ENCODE data around the gene POU2F1. TPM values are rescaled to one million over a fixed set of nuclear protein-coding genes. Genes with fewer than 3 reads are reported as not detected.

The POU2F1 gene
- total RNA-seq, 5 donors from 2014 or later (not counting 1 experiment from before 2014, with no cell fraction given) = 15.1 to 34.5 (median 22.6) TPM

DNA sequence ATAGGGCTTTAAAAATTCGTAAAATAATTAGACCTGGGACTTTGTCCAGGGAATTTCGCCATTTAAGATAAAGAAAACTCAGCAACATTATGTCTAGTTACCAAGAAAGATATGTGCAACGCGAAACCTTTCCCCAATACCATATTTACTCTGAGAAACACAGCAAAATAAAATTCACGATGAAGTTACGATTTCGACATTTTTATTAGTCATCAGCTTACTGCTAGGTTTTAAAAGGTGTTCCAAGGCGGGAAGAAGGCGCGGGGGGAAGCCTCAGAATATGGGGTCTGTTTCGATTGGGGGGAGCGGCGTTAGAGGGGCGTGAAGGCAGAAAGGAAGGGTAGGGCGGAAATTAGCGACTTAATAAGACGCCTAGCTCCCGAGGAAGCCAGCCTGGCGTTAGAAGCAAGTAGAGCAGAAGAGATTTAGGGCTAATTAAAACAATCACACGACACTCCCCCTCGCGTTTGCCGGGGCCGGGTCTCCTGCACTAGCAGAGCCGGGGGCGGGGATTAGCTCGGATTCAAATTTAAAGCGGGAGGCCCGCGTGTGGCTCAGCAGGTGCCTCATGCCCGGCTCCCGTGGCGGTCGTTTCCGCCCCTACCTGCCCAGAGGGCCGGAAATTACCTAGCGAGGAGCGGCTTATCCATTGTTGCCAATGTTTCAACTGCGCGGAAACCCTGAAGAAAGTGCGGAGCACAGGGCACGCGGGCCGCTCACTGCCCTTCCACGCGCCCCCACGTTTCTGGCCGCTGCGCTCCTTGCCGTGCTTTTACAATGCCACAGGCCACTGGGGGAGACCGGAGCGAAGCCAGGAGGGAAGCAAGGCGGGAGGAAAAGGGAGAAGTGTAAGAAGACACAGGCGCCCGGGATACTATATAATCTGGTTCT is 795 bp upstream of the POU2F1 start:
- H3K9me3 ChIP-seq = no peaks in the 10 kb centered on the region

DNA sequence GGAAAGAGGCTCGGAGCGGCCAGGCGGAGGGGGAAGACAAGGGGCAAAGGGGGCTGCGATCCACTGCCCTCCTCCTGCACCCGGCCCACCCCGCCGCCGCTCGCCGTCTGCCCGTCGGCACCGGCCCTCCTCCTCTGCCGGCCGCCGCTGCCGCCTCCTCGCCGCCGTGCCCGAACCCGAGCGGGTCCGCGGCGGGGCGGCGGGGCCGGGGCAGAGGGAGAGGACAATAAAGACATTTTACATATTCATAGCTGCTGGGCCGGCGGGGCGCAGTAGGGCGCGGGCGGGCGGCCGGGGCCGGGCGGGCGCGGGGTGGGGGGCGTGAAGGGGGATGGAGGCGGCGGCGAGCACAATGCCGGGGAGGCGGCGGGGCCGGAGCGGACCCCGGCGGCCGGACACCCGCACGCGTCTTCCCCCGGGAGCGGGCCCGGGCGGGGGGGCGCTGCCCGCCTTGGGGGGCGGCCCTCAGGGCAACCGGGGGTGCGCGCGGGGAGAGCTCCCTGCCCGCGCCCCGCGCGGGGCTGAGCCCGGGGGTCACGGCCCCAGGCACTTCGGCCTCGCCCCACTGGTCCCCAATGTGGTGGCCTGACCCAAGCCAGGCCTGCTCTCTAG is 546 bp downstream of the POU2F1 start:
- H3K27ac Mint-ChIP-seq = peak overlapping the region; percentile 83 to 88
- H3K4me1 Mint-ChIP-seq = peaks cover 40 to 49% (median 43%) of the 10 kb centered on the region in 3 donors
- peak in 3 of 4 experiments; percentile 2 to 6 (median 3) for ATAC-seq (replicated peaks in 1 of 4)
- H3K36me3 ChIP-seq (ENCODE audit: control insufficient read depth in 2 of 2, extremely low read depth in 1 of 2, insufficient read depth in 1 of 2, low read length in 1 of 2) = no peaks in the 10 kb centered on the region
- DNase-seq = peak in 13 of 35 experiments; percentile 0 to 25 (median 6)
- H3K27me3 ChIP-seq (replicated peaks in 1 of 2; ENCODE audit: control insufficient read depth in 2 of 2, extremely low read depth in 1 of 2, insufficient read depth in 2 of 2, low read length in 1 of 2) = no peaks in the 10 kb centered on the region
- CTCF ChIA-PET = interaction anchor here in 1 of 2 donors (0.7 to 2.1 kb wide), 16 partner anchors 10 to 1005 kb away, joined by 3 to 30 read pairs (median 6); partner anchors contain the start of genes CREG1, SFT2D2 and TADA1
- peak overlapping the region; percentile 88 to 98 for H3K4me3 ChIP-seq (ENCODE audit: control insufficient read depth in 1 of 2, extremely low read depth in 1 of 2, low read length in 1 of 2)
- peak overlapping the region; percentile 83 to 94 (median 93) for H3K4me3 Mint-ChIP-seq
- peaks cover 3% of the 10 kb centered on the region for H3K36me3 Mint-ChIP-seq
- H3K9me3 ChIP-seq = no peaks in the 10 kb centered on the region
- peak overlapping the region; percentile 82 for H3K27ac ChIP-seq (ENCODE audit: low read length)
- H3K4me1 ChIP-seq (ENCODE audit: control insufficient read depth in 1 of 2, extremely low read depth in 1 of 2, insufficient read depth in 2 of 2, low read length in 2 of 2) = peaks cover 12 to 19% of the 10 kb centered on the region in 2 experiments
- POLR2A ChIA-PET = interaction anchor here (0.6 to 1.0 kb wide), 8 partner anchors 11 to 493 kb away, joined by 3 to 13 read pairs (median 4); partner anchors contain the start of gene GPA33 (in 1 of the 2)
- 1% methylated on average over 50 of the region's 76 CpGs for WGBS (ENCODE audit: insufficient coverage)
- H3K27me3 Mint-ChIP-seq = no peaks in the 10 kb centered on the region
- H3K9me3 Mint-ChIP-seq = peaks cover 0 to 3% (median 2%) of the 10 kb centered on the region in 3 donors

More for the DNA sequence above, 795 bp upstream of the POU2F1 start:
- peak; percentile 70 to 95 (median 92) for DNase-seq
- H3K27me3 Mint-ChIP-seq = no peaks in the 10 kb centered on the region
- peak overlapping the region; percentile 83 to 94 (median 93) for H3K4me3 Mint-ChIP-seq
- peaks cover 0 to 3% (median 2%) of the 10 kb centered on the region in 3 donors for H3K9me3 Mint-ChIP-seq
- Histone ChIP-seq H3K27ac (ENCODE audit: low read length) (peak overlapping the region; percentile 98), H3K36me3 (ENCODE audit: control insufficient read depth in 2 of 2, extremely low read depth in 1 of 2, insufficient read depth in 1 of 2, low read length in 1 of 2) (no peaks in the 10 kb centered on the region), H3K4me1 (ENCODE audit: control insufficient read depth in 1 of 2, extremely low read depth in 1 of 2, insufficient read depth in 2 of 2, low read length in 2 of 2) (peaks cover 12 to 19% of the 10 kb centered on the region in 2 experiments), H3K27me3 (replicated peaks in 1 of 2; ENCODE audit: control insufficient read depth in 2 of 2, extremely low read depth in 1 of 2, insufficient read depth in 2 of 2, low read length in 1 of 2) (no peaks in the 10 kb centered on the region), H3K4me3 (ENCODE audit: control insufficient read depth in 1 of 2, extremely low read depth in 1 of 2, low read length in 1 of 2) (peak overlapping the region; percentile 88 to 98)
- POLR2A ChIA-PET = interaction anchor here (0.5 to 1.2 kb wide), 29 partner anchors 13 to 1837 kb away, joined by 3 to 10 read pairs (median 3); partner anchors contain the start of genes CD247 (in 1 of the 2), CREG1 (in 1 of the 2), DCAF6 (in 1 of the 2) and GPA33 (in 1 of the 2)
- peak overlapping the region; percentile 97 to 98 for H3K27ac Mint-ChIP-seq
- under 1% methylated on average over 41 of the region's 55 CpGs for WGBS (ENCODE audit: insufficient coverage)
- no peaks in the 10 kb centered on the region for H3K36me3 Mint-ChIP-seq
- ATAC-seq (replicated peaks in 1 of 4) = peak; percentile 59 to 71 (median 62)
- peaks cover 28 to 35% (median 31%) of the 10 kb centered on the region in 3 donors for H3K4me1 Mint-ChIP-seq
- CTCF ChIA-PET = interaction anchor here (0.5 to 2.1 kb wide), 71 partner anchors 8 to 1621 kb away, joined by 3 to 30 read pairs (median 4); partner anchors contain the start of genes CD247 (in 1 of the 2), CREG1 (in 1 of the 2), DCAF6 (in 1 of the 2) and GPA33 (in 1 of the 2)

DNA sequence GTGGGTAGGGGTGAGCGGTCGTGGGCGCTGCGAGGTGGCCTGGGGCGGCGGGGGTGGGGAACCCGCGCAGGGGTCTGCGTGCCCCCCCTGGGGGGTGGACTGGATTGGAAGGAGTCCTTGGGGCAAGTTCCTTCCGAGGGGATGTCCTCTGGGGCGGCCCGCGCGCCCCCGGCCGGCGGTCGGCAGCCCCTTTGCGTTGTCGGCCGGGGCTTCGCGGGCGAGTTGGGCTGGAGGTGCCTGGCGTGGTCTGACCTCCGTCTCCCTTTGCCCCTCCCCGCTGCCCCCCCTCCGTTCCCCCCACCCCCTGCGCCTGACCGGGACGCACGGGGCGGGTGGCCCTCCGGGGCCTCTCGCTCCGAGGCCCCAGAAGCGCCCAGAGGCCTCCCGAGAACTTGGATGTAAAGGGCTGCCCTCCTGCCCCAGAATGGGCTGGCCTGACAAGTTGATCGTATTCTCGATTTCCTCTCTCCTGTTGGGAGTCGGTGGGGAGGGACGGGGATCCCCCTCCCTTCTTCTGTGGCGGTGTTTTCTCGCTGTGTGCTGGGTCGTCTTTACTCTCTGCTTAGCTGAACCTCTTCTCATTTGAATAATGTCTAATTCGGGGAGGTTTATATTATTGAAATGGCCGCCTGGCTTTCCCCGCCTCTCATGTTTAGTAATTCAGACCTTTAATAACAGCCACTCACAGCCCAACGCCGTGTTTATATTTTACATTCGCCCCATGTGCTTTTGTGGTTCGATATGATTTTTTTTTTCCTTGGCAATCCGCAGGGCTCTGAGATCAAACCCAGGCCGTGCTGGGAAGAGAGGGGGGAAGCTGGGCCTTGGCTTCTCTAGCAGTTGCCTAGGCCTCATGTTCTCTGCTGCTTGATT is 1.3 kb downstream of the POU2F1 start:
- peaks cover 12 to 19% of the 10 kb centered on the region in 2 experiments for H3K4me1 ChIP-seq (ENCODE audit: control insufficient read depth in 1 of 2, extremely low read depth in 1 of 2, insufficient read depth in 2 of 2, low read length in 2 of 2)
- H3K27ac Mint-ChIP-seq = peak overlapping the region; percentile 98 to 99
- peak; percentile 31 to 85 (median 54) for DNase-seq
- no peaks in the 10 kb centered on the region for H3K36me3 ChIP-seq (ENCODE audit: control insufficient read depth in 2 of 2, extremely low read depth in 1 of 2, insufficient read depth in 1 of 2, low read length in 1 of 2)
- ATAC-seq (replicated peaks in 1 of 4) = peak; percentile 16 to 44 (median 20)
- CTCF ChIA-PET = interaction anchor here (0.6 to 1.1 kb wide), 5 partner anchors 10 to 331 kb away, joined by 3 to 4 read pairs (median 3); partner anchors contain the start of genes CREG1 (in 1 of the 2) and GPA33 (in 1 of the 2)
- H3K36me3 Mint-ChIP-seq = peaks cover 3% of the 10 kb centered on the region
- peak overlapping the region; percentile 93 to 98 (median 94) for H3K4me3 Mint-ChIP-seq
- POLR2A ChIA-PET = interaction anchor here (0.6 kb wide), 3 partner anchors 53 to 492 kb away, joined by 5 to 13 read pairs (median 9); no protein-coding TSS in a partner anchor
- no peaks in the 10 kb centered on the region for H3K27me3 Mint-ChIP-seq
- H3K4me1 Mint-ChIP-seq = peaks cover 46 to 52% (median 46%) of the 10 kb centered on the region in 3 donors
- H3K9me3 Mint-ChIP-seq = peaks cover 0 to under 1% (median 0%) of the 10 kb centered on the region in 3 donors
- no peaks in the 10 kb centered on the region for H3K9me3 ChIP-seq
- 0% methylated on average over 7 of the region's 54 CpGs for WGBS (ENCODE audit: insufficient coverage)
- H3K27ac ChIP-seq (ENCODE audit: low read length) = peak overlapping the region; percentile 78
- no peaks in the 10 kb centered on the region for H3K27me3 ChIP-seq (replicated peaks in 1 of 2; ENCODE audit: control insufficient read depth in 2 of 2, extremely low read depth in 1 of 2, insufficient read depth in 2 of 2, low read length in 1 of 2)
- peak overlapping the region; percentile 52 to 63 for H3K4me3 ChIP-seq (ENCODE audit: control insufficient read depth in 1 of 2, extremely low read depth in 1 of 2, low read length in 1 of 2)

DNA sequence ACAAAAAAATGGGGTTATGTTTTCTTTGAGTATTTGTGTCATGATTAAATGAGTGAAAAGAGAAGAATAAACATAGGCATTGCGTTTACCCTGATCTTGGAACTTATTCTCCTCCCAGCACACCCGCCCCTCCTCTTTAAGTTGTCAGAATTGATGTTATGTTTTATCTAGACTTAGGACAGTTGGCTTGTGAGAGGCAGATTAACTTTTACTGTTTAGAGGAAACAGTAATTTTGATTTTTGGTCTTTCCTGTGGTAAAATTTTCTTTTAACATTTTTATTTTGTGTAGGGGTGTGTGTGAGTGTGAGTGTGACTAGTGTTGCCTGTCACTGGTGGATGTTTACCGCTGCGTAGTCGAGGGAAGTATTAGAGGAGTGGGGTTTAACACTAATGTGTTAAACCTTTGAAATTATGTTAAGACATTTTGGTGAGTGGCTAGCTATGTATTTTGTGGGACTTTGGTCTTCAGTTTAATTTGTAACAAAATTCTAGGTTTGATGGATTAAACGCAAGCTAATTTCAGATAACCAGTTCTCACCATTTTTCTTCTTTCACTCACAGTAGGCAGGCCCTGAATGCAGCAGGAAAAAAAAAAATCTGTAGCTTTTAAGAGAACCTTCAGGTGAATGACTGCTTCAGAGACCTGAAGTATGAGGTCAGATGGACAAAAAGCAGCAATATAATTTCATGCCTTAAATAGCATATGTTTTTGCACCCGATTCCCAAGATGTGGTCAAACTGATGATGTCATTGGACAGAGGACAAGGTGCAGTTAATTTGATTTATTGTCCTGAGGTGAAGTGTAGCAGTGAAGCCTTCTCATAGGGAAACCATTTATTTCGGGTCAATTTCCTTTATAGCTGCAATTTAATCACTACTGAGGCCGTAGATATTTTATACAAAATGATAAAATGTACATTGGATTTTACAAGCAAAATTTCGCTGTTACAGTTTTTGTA is 2.7 kb downstream of the POU2F1 start:
- Mint-ChIP-seq H3K4me3 (peak overlapping the region; percentile 93 to 98 (median 94)), H3K4me1 (peaks cover 54 to 62% (median 59%) of the 10 kb centered on the region in 3 donors), H3K27me3 (no peaks in the 10 kb centered on the region), H3K9me3 (no peaks in the 10 kb centered on the region), H3K36me3 (peaks cover 3% of the 10 kb centered on the region), H3K27ac (peak overlapping the region; percentile 98 to 99)
- CTCF ChIA-PET = interaction anchor here (0.5 to 1.5 kb wide), 9 partner anchors 9 to 316 kb away, joined by 3 to 17 read pairs (median 4); no protein-coding TSS in a partner anchor
- peak overlapping the region; percentile 78 for H3K27ac ChIP-seq (ENCODE audit: low read length)
- DNase-seq = no peak
- no peak for ATAC-seq (replicated peaks in 1 of 4)
- H3K36me3 ChIP-seq (ENCODE audit: control insufficient read depth in 2 of 2, extremely low read depth in 1 of 2, insufficient read depth in 1 of 2, low read length in 1 of 2) = no peaks in the 10 kb centered on the region
- H3K9me3 ChIP-seq = no peaks in the 10 kb centered on the region
- 83% methylated on average over 1 of the region's 10 CpGs for WGBS (ENCODE audit: insufficient coverage)
- peaks cover 12 to 19% of the 10 kb centered on the region in 2 experiments for H3K4me1 ChIP-seq (ENCODE audit: control insufficient read depth in 1 of 2, extremely low read depth in 1 of 2, insufficient read depth in 2 of 2, low read length in 2 of 2)
- H3K4me3 ChIP-seq (ENCODE audit: control insufficient read depth in 1 of 2, extremely low read depth in 1 of 2, low read length in 1 of 2) = no peak overlapping the region
- POLR2A ChIA-PET = interaction anchor here in 1 of 2 donors (0.7 kb wide), 1 partner anchor 42 kb away, joined by 7 read pairs; no protein-coding TSS in a partner anchor
- no peaks in the 10 kb centered on the region for H3K27me3 ChIP-seq (replicated peaks in 1 of 2; ENCODE audit: control insufficient read depth in 2 of 2, extremely low read depth in 1 of 2, insufficient read depth in 2 of 2, low read length in 1 of 2)

All from T-cell (primary cell).